DOHH2 (cell line): ENCODE results near the gene CTPS1.

Experiments used
- H3F3A ChIP-seq: fragments of 200-600 bp; sonication (generic), shearing (Covaris generic); 2 replicates; pipeline ENCODE4 v1.6.0; 2016; ENCODE audit warnings: antibody characterized with exemption, mild to moderate bottlenecking; ENCODE audit not compliant: control insufficient read depth, insufficient read depth
- H3K27ac ChIP-seq: fragments of 200-600 bp; sonication (generic); 2 replicates; pipeline ENCODE4 v1.5.1; 2014; ENCODE audit warnings: low read depth, mild to moderate bottlenecking, low read length, moderate library complexity
- H3K27me3 ChIP-seq: fragments of 200-600 bp; sonication (generic); 2 replicates; pipeline ENCODE4 v1.6.1; 2014; ENCODE audit warnings: mild to moderate bottlenecking, low read length, mixed read lengths; ENCODE audit not compliant: control insufficient read depth
- H3K36me3 ChIP-seq: fragments of 200-600 bp; sonication (generic); 2 replicates; pipeline ENCODE4 v1.6.1; 2014; ENCODE audit warnings: mild to moderate bottlenecking, low read length, moderate library complexity, mixed read lengths; ENCODE audit not compliant: control insufficient read depth
- H3K4me1 ChIP-seq: fragments of 200-600 bp; sonication (generic); 2 replicates; pipeline ENCODE4 v1.6.1; 2014; ENCODE audit warnings: mild to moderate bottlenecking, low read length, mixed read lengths; ENCODE audit not compliant: control insufficient read depth
- H3K4me2 ChIP-seq: fragments of 200-600 bp; sonication (generic); 2 replicates; pipeline ENCODE4 v1.6.0; 2014; ENCODE audit warnings: mild to moderate bottlenecking, low read length, moderate library complexity
- H3K4me3 ChIP-seq: fragments of 200-600 bp; sonication (generic); 2 replicates; pipeline ENCODE4 v1.5.1; 2014; ENCODE audit warnings: mild to moderate bottlenecking, low read length, mixed read lengths
- H3K79me2 ChIP-seq: fragments of 200-600 bp; sonication (generic); 2 replicates; pipeline ENCODE4 v1.6.1; 2014; ENCODE audit warnings: mild to moderate bottlenecking, low read length, mixed read lengths; ENCODE audit not compliant: control insufficient read depth
- H3K9me2 ChIP-seq: fragments of 200-600 bp; sonication (generic); replicated peaks from 2 replicates; pipeline ENCODE4 v1.6.1; 2014; ENCODE audit warnings: mild to moderate bottlenecking, low read length, mixed read lengths; ENCODE audit not compliant: control insufficient read depth
- H3K9me3 ChIP-seq: fragments of 200-600 bp; sonication (generic); 2 replicates; pipeline ENCODE4 v1.6.1; 2014; ENCODE audit warnings: antibody characterized with exemption, low read length, mixed read lengths; ENCODE audit not compliant: control insufficient read depth, insufficient read depth
- H4K20me1 ChIP-seq: fragments of 200-600 bp; sonication (generic); 2 replicates; pipeline ENCODE4 v1.6.0; 2014; ENCODE audit warnings: low read depth, mild to moderate bottlenecking, antibody characterized with exemption, low read length, moderate library complexity; ENCODE audit not compliant: control insufficient read depth, insufficient read depth
- EZH2phosphoT487 ChIP-seq: fragments of 200-600 bp; sonication (generic); IDR thresholded peaks from 2 replicates; pipeline ENCODE4 v1.6.1; 2017; ENCODE audit warnings: borderline replicate concordance, mild to moderate bottlenecking, antibody characterized with exemption, low read length, moderate library complexity, mixed read lengths
- TF ChIP-seq, protein P1 (sequence below): fragments of 200-600 bp; sonication (generic); IDR thresholded peaks from one replicate; pipeline ENCODE4 v1.5.1; 2014; ENCODE audit warnings: antibody characterized with exemption, mild to moderate bottlenecking, low read depth, low read length; ENCODE audit not compliant: poor library complexity, severe bottlenecking

The CTPS1 gene

DNA sequence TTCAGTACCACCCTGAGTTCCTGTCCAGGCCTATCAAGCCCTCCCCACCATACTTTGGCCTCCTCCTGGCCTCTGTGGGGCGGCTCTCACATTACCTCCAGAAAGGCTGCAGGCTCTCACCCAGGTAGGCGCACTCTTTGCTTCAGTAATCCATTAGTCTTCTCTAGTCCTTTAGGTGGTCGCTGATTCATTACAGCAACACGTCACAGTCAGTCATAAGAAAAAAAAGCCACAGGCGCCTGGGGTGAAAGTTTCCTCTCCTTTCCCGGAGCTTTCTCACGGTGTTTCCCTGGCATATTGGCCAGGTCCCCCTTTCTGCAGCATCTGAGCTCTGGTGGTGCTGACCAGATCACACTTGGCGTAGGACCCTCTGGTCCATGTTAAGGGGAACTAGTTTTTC, 30.0 kb downstream of the CTPS1 start:
- H3K4me2 ChIP-seq = no peak overlapping the region
- H4K20me1 ChIP-seq = peaks cover 6% of the 10 kb centered on the region; the same call in 1 of the 2 replicates
- H3K9me3 ChIP-seq = no peaks in the 10 kb centered on the region
- no peak overlapping the region for H3K4me3 ChIP-seq
- H3K4me1 ChIP-seq = no peaks in the 10 kb centered on the region
- H3K36me3 ChIP-seq = peaks cover 96% of the 10 kb centered on the region
- peaks cover 4% of the 10 kb centered on the region for H3K79me2 ChIP-seq
- TF ChIP-seq, protein P1, sequence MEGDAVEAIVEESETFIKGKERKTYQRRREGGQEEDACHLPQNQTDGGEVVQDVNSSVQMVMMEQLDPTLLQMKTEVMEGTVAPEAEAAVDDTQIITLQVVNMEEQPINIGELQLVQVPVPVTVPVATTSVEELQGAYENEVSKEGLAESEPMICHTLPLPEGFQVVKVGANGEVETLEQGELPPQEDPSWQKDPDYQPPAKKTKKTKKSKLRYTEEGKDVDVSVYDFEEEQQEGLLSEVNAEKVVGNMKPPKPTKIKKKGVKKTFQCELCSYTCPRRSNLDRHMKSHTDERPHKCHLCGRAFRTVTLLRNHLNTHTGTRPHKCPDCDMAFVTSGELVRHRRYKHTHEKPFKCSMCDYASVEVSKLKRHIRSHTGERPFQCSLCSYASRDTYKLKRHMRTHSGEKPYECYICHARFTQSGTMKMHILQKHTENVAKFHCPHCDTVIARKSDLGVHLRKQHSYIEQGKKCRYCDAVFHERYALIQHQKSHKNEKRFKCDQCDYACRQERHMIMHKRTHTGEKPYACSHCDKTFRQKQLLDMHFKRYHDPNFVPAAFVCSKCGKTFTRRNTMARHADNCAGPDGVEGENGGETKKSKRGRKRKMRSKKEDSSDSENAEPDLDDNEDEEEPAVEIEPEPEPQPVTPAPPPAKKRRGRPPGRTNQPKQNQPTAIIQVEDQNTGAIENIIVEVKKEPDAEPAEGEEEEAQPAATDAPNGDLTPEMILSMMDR = no peak
- TF ChIP-seq EZH2phosphoT487 = no peak
- no peak overlapping the region for H3K27ac ChIP-seq
- H3K27me3 ChIP-seq = no peaks in the 10 kb centered on the region
- no peaks in the 10 kb centered on the region for H3F3A ChIP-seq
- H3K9me2 ChIP-seq = no peaks in the 10 kb centered on the region

DNA sequence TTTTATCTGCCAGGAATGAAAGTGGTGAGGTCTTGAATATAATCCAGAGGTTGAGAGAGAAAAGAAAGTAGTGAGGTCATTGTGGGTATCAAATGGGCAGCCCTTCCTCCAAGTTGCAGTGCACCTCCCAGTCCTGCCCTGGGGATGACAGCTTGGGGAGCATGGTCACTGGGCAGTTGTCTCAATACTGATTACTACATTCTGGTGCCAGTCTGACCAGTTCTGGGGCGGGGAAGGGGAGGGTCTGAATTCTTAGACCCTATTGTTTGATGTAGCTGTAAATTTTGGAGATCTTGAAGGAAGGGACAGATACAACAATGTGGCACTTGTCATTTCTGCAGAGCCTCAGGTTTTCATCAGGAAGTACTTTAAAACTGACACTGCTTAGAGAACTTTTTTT, 30.8 kb downstream of the CTPS1 start:
- Histone ChIP-seq H3K4me2 (no peak overlapping the region), H3K36me3 (peaks cover 96% of the 10 kb centered on the region), H3K79me2 (no peaks in the 10 kb centered on the region; the same call in 1 of the 2 replicates), H3K9me3 (no peaks in the 10 kb centered on the region), H4K20me1 (peaks cover 12% of the 10 kb centered on the region; the same call in 1 of the 2 replicates), H3F3A (no peaks in the 10 kb centered on the region), H3K9me2 (no peaks in the 10 kb centered on the region), H3K4me3 (no peak overlapping the region), H3K27me3 (no peaks in the 10 kb centered on the region), H3K4me1 (no peaks in the 10 kb centered on the region), H3K27ac (no peak overlapping the region)
- TF ChIP-seq EZH2phosphoT487 = no peak

DNA sequence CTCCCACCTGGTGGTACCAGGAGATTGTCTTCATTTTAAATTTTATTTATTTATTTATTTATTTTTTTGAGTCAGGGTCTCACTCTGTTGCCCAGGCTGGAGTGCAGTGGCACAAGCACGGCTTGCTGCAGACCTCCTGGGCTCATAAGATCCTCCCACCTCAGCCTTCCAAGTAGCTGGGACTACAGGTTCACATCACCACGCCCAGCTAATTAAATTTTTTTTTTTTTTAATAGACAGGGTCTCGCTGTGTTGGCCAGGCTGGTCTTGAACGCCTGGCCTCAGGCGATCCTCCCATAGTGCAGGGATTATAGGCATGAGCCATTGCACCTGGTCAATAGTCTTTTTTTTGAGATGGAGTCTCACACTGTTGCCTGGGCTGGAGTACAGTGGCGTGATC, 33.5 kb downstream of the CTPS1 start:
- no peak overlapping the region for H3K27ac ChIP-seq
- H4K20me1 ChIP-seq = peaks cover 12% of the 10 kb centered on the region; the same call in 1 of the 2 replicates
- H3K79me2 ChIP-seq = no peaks in the 10 kb centered on the region; the same call in 1 of the 2 replicates
- no peaks in the 10 kb centered on the region for H3K27me3 ChIP-seq
- no peaks in the 10 kb centered on the region for H3K9me3 ChIP-seq
- no peaks in the 10 kb centered on the region for H3K4me1 ChIP-seq
- H3K4me2 ChIP-seq = no peak overlapping the region
- no peaks in the 10 kb centered on the region for H3F3A ChIP-seq
- H3K4me3 ChIP-seq = no peak overlapping the region
- TF ChIP-seq, protein P1 = no peak
- no peak for TF ChIP-seq EZH2phosphoT487
- H3K36me3 ChIP-seq = peaks cover 92% of the 10 kb centered on the region
- H3K9me2 ChIP-seq = no peaks in the 10 kb centered on the region

DNA sequence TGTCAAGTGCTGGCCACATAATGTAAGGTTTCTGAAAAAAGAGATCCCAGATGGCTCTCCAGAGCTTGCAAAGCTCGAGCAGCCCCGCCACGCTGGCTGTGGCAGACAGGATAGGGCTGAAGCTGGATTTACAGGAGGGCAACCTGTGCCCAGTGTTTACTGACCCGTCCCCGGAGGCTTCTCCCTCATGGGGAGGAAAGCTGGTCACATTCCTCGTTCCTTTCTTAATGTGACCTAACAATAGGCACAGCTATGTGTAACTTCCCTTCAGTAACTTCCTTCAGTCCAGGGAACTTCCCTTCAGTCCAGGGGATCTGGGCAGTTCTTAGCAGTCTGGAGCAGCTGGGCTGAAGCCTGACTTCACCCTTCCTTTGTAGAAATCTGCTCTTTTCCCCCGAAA, 34.3 kb downstream of the CTPS1 start:
- peaks cover 86% of the 10 kb centered on the region for H3K36me3 ChIP-seq
- H4K20me1 ChIP-seq = peaks cover 12% of the 10 kb centered on the region; the same call in 1 of the 2 replicates
- no peaks in the 10 kb centered on the region for H3K4me1 ChIP-seq

More for the DNA sequence above, 34.3 kb downstream of the CTPS1 start:
- TF ChIP-seq, protein P1 = no peak
- TF ChIP-seq EZH2phosphoT487 = no peak
- Histone ChIP-seq H3K4me3 (no peak overlapping the region), H3K79me2 (no peaks in the 10 kb centered on the region; the same call in 1 of the 2 replicates), H3K27ac (no peak overlapping the region), H3K9me2 (no peaks in the 10 kb centered on the region), H3F3A (no peaks in the 10 kb centered on the region), H3K9me3 (no peaks in the 10 kb centered on the region), H3K27me3 (no peaks in the 10 kb centered on the region), H3K4me2 (no peak overlapping the region)
